Cardiac muscle cell (in vitro differentiated cells and primary cell): ENCODE results near the gene NCOA6. TPM values are rescaled to one million over a fixed set of nuclear protein-coding genes. Genes with fewer than 3 reads are reported as not detected.

Source experiments
- DNase-seq, 2 donors: peaks; one replicate each; pipeline versions ENCODE4 v3.0.0 to v3.0.0-alpha.2; 2010 to 2017; ENCODE audit warnings: low read depth in 1 of 2, low spot score in 1 of 2
- H3K27ac ChIP-seq: fragments of 200-600 bp; sonication (generic); 2 replicates; pipeline ENCODE4 v1.5.1; 2016
- H3K27me3 ChIP-seq: fragments of 200-600 bp; sonication (generic); 2 replicates; pipeline ENCODE4 v1.6.0; 2016; ENCODE audit warnings: control low read depth
- H3K36me3 ChIP-seq: fragments of 200-600 bp; sonication (generic); 2 replicates; pipeline ENCODE4 v1.5.1; 2016; ENCODE audit warnings: control low read depth
- H3K4me1 ChIP-seq: fragments of 200-600 bp; sonication (generic); 2 replicates; pipeline ENCODE4 v1.8.1; 2017; ENCODE audit warnings: low read depth, mild to moderate bottlenecking, mixed run types
- H3K4me3 ChIP-seq: fragments of 200-600 bp; sonication (generic); 2 replicates; pipeline ENCODE4 v1.5.1; 2016; ENCODE audit warnings: mild to moderate bottlenecking
- H3K9me3 ChIP-seq: fragments of 200-600 bp; sonication (generic); 2 replicates; pipeline ENCODE4 v1.5.1; 2017; ENCODE audit warnings: low read depth, mild to moderate bottlenecking, control low read depth
- CTCF ChIP-seq: IDR thresholded peaks from 2 replicates; pipeline ENCODE4 v1.5.1; 2012; ENCODE audit warnings: low read depth, mild to moderate bottlenecking, low read length
- polyA plus RNA-seq: library from polyadenylated mRNA; unstranded; fragments of >200 nt; fragmentation: Nextera tagmentation; extraction: Ambion mirVana; gene quantifications from 2 replicates; pipeline ENCODE4 v1.2.1, GENCODE V29; 2016
- total RNA-seq: library from RNA; depleted of rRNA; stranded (reverse); fragments of >200 nt; gene quantifications from 2 replicates; pipeline ENCODE4 v1.2.3, GENCODE V29; 2016

NCOA6 gene
- total and polyA plus RNA-seq, 2 experiments from 2014 or later = 16.8 to 21.4 TPM

DNA sequence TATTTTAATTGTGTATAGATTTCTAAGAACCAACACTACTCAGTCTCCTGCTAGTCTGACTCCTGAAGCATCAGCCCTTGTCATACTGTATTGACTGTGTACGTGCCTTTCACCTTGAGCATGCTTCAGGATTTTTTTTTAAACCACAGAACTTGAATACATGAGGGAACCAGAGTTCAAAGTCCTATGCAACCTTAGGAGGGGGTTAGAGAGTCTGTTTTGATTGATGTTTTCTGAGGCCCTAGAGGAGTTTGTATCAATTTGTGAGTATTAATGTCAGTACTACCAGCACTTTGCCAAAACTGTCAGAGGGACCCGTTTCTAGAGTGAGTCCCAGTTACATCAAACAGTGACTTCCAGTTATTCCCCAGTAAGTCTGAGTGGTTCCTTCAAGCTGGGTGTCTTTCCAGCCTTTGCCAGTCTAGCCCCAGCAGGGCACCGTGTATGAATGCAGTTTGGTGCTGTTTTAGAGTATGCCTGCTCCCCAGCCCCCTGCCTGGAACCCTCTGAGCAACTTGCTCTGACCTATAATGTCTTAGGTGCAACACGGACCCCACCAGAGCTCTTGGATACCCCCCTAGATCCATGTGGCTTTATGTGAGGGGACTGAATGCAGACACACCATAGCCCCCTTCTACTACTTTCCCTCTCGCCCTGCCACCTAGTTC, 112.8 kb downstream of the NCOA6 start:
- no peak overlapping the region for H3K4me3 ChIP-seq
- no peak for TF ChIP-seq CTCF
- H3K27me3 ChIP-seq = peaks cover 12% of the 10 kb centered on the region
- peaks cover 8% of the 10 kb centered on the region for H3K36me3 ChIP-seq
- no peaks in the 10 kb centered on the region for H3K9me3 ChIP-seq
- no peak for DNase-seq
- peaks cover 13% of the 10 kb centered on the region for H3K4me1 ChIP-seq
- H3K27ac ChIP-seq = peak overlapping the region; percentile 36

- TF ChIP-seq CTCF = no peak
- Histone ChIP-seq H3K4me1 (peaks cover 13% of the 10 kb centered on the region), H3K36me3 (peaks cover 8% of the 10 kb centered on the region), H3K9me3 (no peaks in the 10 kb centered on the region), H3K27ac (no peak overlapping the region), H3K27me3 (peaks cover 12% of the 10 kb centered on the region), H3K4me3 (no peak overlapping the region)
- DNase-seq = no peak
Observed at GRCh38 chr20:34711813-34712430, 113.5 kb downstream of the NCOA6 start.

- Histone ChIP-seq H3K4me1 (peaks cover 14% of the 10 kb centered on the region), H3K36me3 (peaks cover 8% of the 10 kb centered on the region), H3K4me3 (no peak overlapping the region), H3K9me3 (no peaks in the 10 kb centered on the region), H3K27me3 (peaks cover 12% of the 10 kb centered on the region), H3K27ac (no peak overlapping the region)
- no peak for DNase-seq
- no peak for TF ChIP-seq CTCF
Observed at GRCh38 chr20:34710861-34711574, 114.4 kb downstream of the NCOA6 start.

DNA sequence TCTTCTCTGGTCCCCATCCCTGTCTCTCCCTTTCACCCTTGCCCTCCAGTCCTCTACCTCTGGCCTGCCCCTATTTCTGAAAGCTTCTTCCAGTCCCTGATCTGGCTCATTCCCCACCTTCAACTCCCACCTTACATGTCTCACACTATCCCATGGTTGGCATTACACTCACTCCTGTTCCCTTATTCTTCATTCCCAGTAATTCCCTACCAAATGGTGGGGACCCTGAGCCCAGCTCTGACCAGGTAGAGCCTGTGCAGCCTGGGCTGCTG, 114.9 kb downstream of the NCOA6 start:
- Histone ChIP-seq H3K4me3 (no peak overlapping the region), H3K9me3 (no peaks in the 10 kb centered on the region), H3K27ac (no peak overlapping the region), H3K4me1 (peaks cover 19% of the 10 kb centered on the region), H3K36me3 (peaks cover 6% of the 10 kb centered on the region), H3K27me3 (peaks cover 12% of the 10 kb centered on the region)
- no peak for DNase-seq
- no peak for TF ChIP-seq CTCF

DNA sequence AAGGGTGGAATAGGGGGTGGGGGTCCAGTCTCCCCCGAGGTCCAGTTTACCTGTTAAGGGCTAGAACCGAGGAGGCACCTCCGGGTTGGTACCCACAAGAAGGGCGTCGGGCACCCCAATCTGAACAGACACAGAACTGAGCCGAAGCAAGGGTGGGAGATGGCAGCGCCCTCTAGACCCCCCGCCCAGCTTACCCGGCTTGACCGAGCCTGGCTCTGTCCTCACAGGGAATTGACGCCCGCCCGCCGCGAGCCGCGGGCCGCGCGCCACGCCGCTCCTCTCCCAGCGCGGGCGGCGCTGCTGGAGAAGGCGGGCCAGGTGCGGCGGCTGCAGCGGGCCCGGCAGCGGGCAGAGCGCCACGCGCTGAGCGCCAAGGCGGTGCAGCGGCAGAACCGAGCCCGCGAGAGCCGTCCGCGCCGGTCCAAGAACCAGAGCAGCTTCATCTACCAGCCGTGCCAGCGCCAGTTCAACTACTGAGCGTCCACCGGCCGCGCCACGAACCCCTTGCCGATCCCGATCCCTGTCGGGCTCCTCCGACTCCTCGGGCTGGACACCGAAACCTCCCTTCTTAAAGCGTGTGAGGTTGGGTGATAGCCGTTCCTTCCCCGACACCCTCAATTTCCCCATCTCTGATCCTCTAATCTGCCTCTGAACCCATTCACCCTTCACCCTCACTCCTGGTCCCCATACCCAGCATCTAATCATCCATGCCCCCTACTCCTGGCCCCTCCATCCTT, 115.5 kb downstream of the NCOA6 start:
- no peaks in the 10 kb centered on the region for H3K9me3 ChIP-seq
- TF ChIP-seq CTCF = no peak
- peak; percentile 28 to 86 for DNase-seq
- peaks cover 1% of the 10 kb centered on the region for H3K36me3 ChIP-seq
- H3K27ac ChIP-seq = no peak overlapping the region
- peaks cover 12% of the 10 kb centered on the region for H3K27me3 ChIP-seq
- peak overlapping the region; percentile 74 for H3K4me3 ChIP-seq
- peaks cover 24% of the 10 kb centered on the region for H3K4me1 ChIP-seq
